CD4-positive, alpha-beta T cell (primary cell): ENCODE results near the gene SYDE2. TPM values are rescaled to one million over a fixed set of nuclear protein-coding genes. Genes with fewer than 3 reads are reported as not detected.

Experiments
- ATAC-seq: fragments of 200-7000 bp; cut with Tn5 transposase; one replicate; pipeline ENCODE4 v1.10.0; 2022; ENCODE audit warnings: mild to moderate bottlenecking; ENCODE audit not compliant: poor library complexity
- CTCF ChIA-PET: fragments of 350-600 bp; sonication (Branson Sonifier 250); formaldehyde crosslinking; loops from one replicate; lab custom pipeline; 2021; ENCODE audit warnings: antibody characterized with exemption, inconsistent platforms; lab: Charles Lee
- POLR2A ChIA-PET: fragments of 350-600 bp; sonication (Branson Sonifier 250); formaldehyde crosslinking; loops from one replicate; lab custom pipeline; 2021; ENCODE audit warnings: antibody characterized with exemption, inconsistent platforms; lab: Charles Lee
- DNase-seq, 14 experiments: peaks; one replicate each; pipeline ENCODE4 v3.0.0-alpha.2; 2013 to 2020; ENCODE audit warnings: mixed read lengths in 2 of 14
- H3K27ac ChIP-seq, 2 donors: one replicate each; pipeline versions ENCODE4 v1.5.1 to v1.7.0; 2013; ENCODE audit warnings: low read length in 2 of 2, low read depth in 1 of 2, mild to moderate bottlenecking in 1 of 2
- H3K27me3 ChIP-seq, 2 experiments: 1 replicate in 1 of 2; 2 replicates in 1 of 2; pipeline versions ENCODE4 v1.6.1 to v1.7.0; 2013; ENCODE audit warnings: low read length in 2 of 2, control low read depth in 1 of 2, mild to moderate bottlenecking in 1 of 2, moderate library complexity in 1 of 2; ENCODE audit not compliant: insufficient read depth in 2 of 2, control insufficient read depth in 1 of 2
- H3K36me3 ChIP-seq: one replicate; pipeline ENCODE4 v1.6.1; 2013; ENCODE audit warnings: low read length, control low read depth; ENCODE audit not compliant: insufficient read depth
- H3K4me1 ChIP-seq: one replicate; pipeline ENCODE4 v1.6.1; 2013; ENCODE audit warnings: low read length, control low read depth; ENCODE audit not compliant: insufficient read depth
- H3K4me3 ChIP-seq: one replicate; pipeline ENCODE4 v1.5.1; 2013; ENCODE audit warnings: mild to moderate bottlenecking, low read length, moderate library complexity
- H3K9me3 ChIP-seq, 2 experiments: 1 replicate in 1 of 2; 2 replicates in 1 of 2; pipeline versions ENCODE4 v1.6.1 to v1.7.0; 2013; ENCODE audit warnings: low read length in 2 of 2, mild to moderate bottlenecking in 2 of 2, control low read depth in 1 of 2, moderate library complexity in 1 of 2; ENCODE audit not compliant: control insufficient read depth in 1 of 2, insufficient read depth in 1 of 2
- H3K27ac Mint-ChIP-seq: one replicate; pipeline ENCODE4 v1.8.0; 2020; ENCODE audit warnings: mixed read lengths
- H3K27me3 Mint-ChIP-seq: one replicate; pipeline ENCODE4 v1.8.0; 2021; ENCODE audit warnings: mixed read lengths
- H3K36me3 Mint-ChIP-seq: one replicate; pipeline ENCODE4 v1.8.0; 2021; ENCODE audit warnings: low read depth, mixed read lengths
- H3K4me1 Mint-ChIP-seq: one replicate; pipeline ENCODE4 v1.8.0; 2021; ENCODE audit warnings: low read depth, mixed read lengths
- H3K4me3 Mint-ChIP-seq: one replicate; pipeline ENCODE4 v1.8.0; 2020; ENCODE audit warnings: mild to moderate bottlenecking, mixed read lengths
- H3K9me3 Mint-ChIP-seq: one replicate; pipeline ENCODE4 v1.8.0; 2020; ENCODE audit warnings: mixed read lengths
- CTCF ChIP-seq: fragments of 200-600 bp; IDR thresholded peaks from one replicate; pipeline ENCODE4 v1.8.0; 2022; ENCODE audit warnings: antibody characterized with exemption, mild to moderate bottlenecking
- intact Hi-C, 2 experiments: fragments of 100-400 bp; cut with DNase I in 1 of 2; cut with micrococcal nuclease in 1 of 2; formaldehyde crosslinking; loops; one replicate each; pipeline versions ENCODE4 v1.15.1 to v1.9.0; 2023 to 2025; cut with DNase I, micrococcal nuclease
- total RNA-seq, 174 experiments: library from RNA in 2 of 174; stranded (reverse) in 2 of 174; gene quantifications; one replicate each; pipeline ENCODE4 v1.2.3 and lab custom pipeline; 2021 to 2026

The SYDE2 gene
- total RNA-seq, 2 experiments from 2014 or later = 6.4 to 6.9 TPM

GRCh38 chr1:85135392-85135798, 65.4 kb downstream of the SYDE2 start:
- ChIA-PET POLR2A (no interaction called here), CTCF (no interaction called here)
- Mint-ChIP-seq H3K4me1 (no peaks in the 10 kb centered on the region), H3K36me3 (no peaks in the 10 kb centered on the region), H3K27ac (no peak overlapping the region), H3K27me3 (no peaks in the 10 kb centered on the region), H3K4me3 (no peak overlapping the region), H3K9me3 (no peaks in the 10 kb centered on the region)
- intact Hi-C loops = no loop called here
- no peak overlapping the region for H3K4me3 ChIP-seq
- H3K9me3 ChIP-seq = no peaks in the 10 kb centered on the region
- TF ChIP-seq CTCF = no peak
- H3K36me3 ChIP-seq = no peaks in the 10 kb centered on the region
- DNase-seq (no peak), ATAC-seq (no peak)
- no peaks in the 10 kb centered on the region for H3K27me3 ChIP-seq
- H3K4me1 ChIP-seq = no peaks in the 10 kb centered on the region
- no peak overlapping the region for H3K27ac ChIP-seq

GRCh38 chr1:85134583-85135391, 66.0 kb downstream of the SYDE2 start:
- H3K36me3 Mint-ChIP-seq = no peaks in the 10 kb centered on the region
- Histone ChIP-seq H3K27ac (no peak overlapping the region), H3K4me1 (no peaks in the 10 kb centered on the region), H3K9me3 (no peaks in the 10 kb centered on the region), H3K36me3 (no peaks in the 10 kb centered on the region), H3K4me3 (no peak overlapping the region), H3K27me3 (no peaks in the 10 kb centered on the region)
- no peak overlapping the region for H3K4me3 Mint-ChIP-seq
- ATAC-seq (no peak), DNase-seq (no peak)
- no peaks in the 10 kb centered on the region for H3K27me3 Mint-ChIP-seq
- ChIA-PET CTCF (interaction anchor here (0.8 kb wide), 1 partner anchor 120 kb away, joined by 3 read pairs; no protein-coding TSS in a partner anchor), POLR2A (no interaction called here)
- H3K27ac Mint-ChIP-seq = no peak overlapping the region
- no peaks in the 10 kb centered on the region for H3K9me3 Mint-ChIP-seq
- intact Hi-C loops = no loop called here
- no peaks in the 10 kb centered on the region for H3K4me1 Mint-ChIP-seq
- no peak for TF ChIP-seq CTCF

- TF ChIP-seq CTCF = no peak
- peaks cover 2% of the 10 kb centered on the region for H3K27me3 Mint-ChIP-seq
- H3K4me3 ChIP-seq = no peak overlapping the region
Observed at GRCh38 chr1:85133565-85134159, 67.2 kb downstream of the SYDE2 start.

More at GRCh38 chr1:85133565-85134159, 67.2 kb downstream of the SYDE2 start:
- no peak for DNase-seq
- H3K4me1 Mint-ChIP-seq = no peaks in the 10 kb centered on the region
- H3K4me3 Mint-ChIP-seq = no peak overlapping the region
- H3K27ac Mint-ChIP-seq = no peak overlapping the region
- ATAC-seq = no peak
- Histone ChIP-seq H3K36me3 (no peaks in the 10 kb centered on the region), H3K27ac (no peak overlapping the region), H3K9me3 (no peaks in the 10 kb centered on the region), H3K4me1 (no peaks in the 10 kb centered on the region), H3K27me3 (no peaks in the 10 kb centered on the region)
- H3K36me3 Mint-ChIP-seq = no peaks in the 10 kb centered on the region
- H3K9me3 Mint-ChIP-seq = no peaks in the 10 kb centered on the region
- ChIA-PET CTCF (interaction anchor here (0.8 to 0.9 kb wide), 2 partner anchors 10 to 121 kb away, joined by 3 to 4 read pairs; no protein-coding TSS in a partner anchor), POLR2A (no interaction called here)
- intact Hi-C loops = no loop called here
